ENCODE results near the gene GALNS. TPM values are rescaled to one million over a fixed set of nuclear protein-coding genes. Genes with fewer than 3 reads are reported as not detected.

Gene GALNS
- total and polyA plus RNA-seq, 8 donors = 5.7 to 26.1 (median 9.1) TPM

DNA sequence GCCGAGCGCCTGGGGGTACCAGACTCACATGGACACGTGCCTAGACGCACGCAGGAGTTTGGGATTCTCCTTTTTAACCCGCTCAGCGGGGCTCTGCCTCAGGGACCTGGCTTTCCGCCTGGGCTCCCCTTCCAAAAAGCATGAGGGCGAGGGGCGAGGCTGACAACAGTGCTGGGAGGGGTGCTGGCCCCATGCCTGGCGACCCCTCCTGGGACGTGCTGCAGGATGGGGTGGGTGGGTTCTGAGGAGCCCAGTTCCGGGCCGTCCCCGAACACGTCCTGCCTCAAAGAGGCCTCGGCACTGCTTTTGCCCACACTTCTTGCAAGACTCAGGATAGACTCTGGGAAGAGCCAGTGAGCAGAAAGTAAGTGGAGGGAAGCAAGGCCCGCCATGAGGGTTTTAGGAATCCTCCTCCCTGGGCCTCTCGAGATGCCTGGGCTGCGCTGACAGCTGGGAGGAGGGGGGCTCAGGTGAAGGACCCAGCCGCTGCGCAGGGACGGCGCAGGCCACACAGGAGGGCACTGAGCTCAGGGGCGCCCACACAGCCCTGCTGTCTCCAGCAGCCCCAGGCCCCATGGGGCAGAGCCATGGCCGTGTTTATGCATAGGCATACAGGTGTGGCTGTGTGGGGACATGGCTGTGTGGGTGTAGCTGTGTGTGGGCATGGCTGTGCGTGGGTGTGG lies 25.1 kb upstream of the GALNS start:
- whole genome bisulfite sequencing, 2 donors = 89 to 95% methylated on average over 27 of the region's 27 CpGs
- no peak overlapping the region for H3K27ac ChIP-seq
- intact Hi-C loops (cut with DNase I) = no loop called here

DNA sequence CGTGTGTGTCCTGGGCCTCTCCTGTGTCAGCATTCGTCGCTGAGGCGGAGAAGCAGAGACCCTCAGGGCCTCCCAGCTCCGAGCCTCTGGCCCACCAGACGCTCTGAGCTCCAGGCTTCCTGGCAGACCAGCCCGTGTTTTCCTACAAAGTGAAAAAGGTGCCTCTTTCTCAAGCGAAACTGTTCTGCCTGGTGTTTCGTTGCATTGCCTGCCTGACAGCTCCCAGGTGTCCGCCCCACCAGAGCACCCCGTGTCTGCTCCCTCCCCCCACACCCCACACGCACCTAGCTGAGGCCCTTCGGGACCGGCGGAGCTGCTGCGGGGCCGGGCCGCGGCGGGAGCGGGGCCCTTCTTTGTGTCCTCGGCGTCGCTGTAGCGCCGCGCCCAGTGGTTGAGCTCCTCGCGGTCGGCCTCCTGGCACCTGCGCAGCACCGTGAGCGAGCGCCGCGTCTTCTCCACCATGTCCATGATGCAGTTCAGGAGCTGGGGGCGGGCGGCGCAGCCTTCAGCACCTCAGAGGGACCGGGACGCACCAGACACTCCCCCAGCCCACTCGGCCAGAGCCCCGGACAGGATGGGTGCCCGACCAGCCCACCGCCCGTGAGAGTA lies 24.4 kb upstream of the GALNS start:
- TF ChIP-seq, protein P1, sequence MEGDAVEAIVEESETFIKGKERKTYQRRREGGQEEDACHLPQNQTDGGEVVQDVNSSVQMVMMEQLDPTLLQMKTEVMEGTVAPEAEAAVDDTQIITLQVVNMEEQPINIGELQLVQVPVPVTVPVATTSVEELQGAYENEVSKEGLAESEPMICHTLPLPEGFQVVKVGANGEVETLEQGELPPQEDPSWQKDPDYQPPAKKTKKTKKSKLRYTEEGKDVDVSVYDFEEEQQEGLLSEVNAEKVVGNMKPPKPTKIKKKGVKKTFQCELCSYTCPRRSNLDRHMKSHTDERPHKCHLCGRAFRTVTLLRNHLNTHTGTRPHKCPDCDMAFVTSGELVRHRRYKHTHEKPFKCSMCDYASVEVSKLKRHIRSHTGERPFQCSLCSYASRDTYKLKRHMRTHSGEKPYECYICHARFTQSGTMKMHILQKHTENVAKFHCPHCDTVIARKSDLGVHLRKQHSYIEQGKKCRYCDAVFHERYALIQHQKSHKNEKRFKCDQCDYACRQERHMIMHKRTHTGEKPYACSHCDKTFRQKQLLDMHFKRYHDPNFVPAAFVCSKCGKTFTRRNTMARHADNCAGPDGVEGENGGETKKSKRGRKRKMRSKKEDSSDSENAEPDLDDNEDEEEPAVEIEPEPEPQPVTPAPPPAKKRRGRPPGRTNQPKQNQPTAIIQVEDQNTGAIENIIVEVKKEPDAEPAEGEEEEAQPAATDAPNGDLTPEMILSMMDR (IDR thresholded peaks at IDR 0.05) = no peak
- H3K27ac ChIP-seq = no peak overlapping the region
- 63 to 73% methylated on average over 46 of the region's 46 CpGs for WGBS, 2 donors
- no peak for DNase-seq
- ATAC-seq = peak in 2 of 4 donors; percentile 6 to 23
- peaks cover 0 to 21% (median 0%) of the 10 kb centered on the region in 3 donors for H3K36me3 ChIP-seq
- FAIRE-seq = no peak
- H3K4me1 ChIP-seq = no peaks in the 10 kb centered on the region
- H3K4me3 ChIP-seq = no peak overlapping the region
- no peaks in the 10 kb centered on the region for H3K27me3 ChIP-seq
- no peaks in the 10 kb centered on the region for H3K9me3 ChIP-seq
- intact Hi-C loops (cut with DNase I) = no loop called here

More for the DNA sequence above, 25.1 kb upstream of the GALNS start:
- Histone ChIP-seq H3K4me1 (no peaks in the 10 kb centered on the region), H3K27me3 (no peaks in the 10 kb centered on the region), H3K9me3 (no peaks in the 10 kb centered on the region), H3K4me3 (no peak overlapping the region), H3K36me3 (peaks cover 0 to 21% (median 0%) of the 10 kb centered on the region in 3 donors)
- TF ChIP-seq, protein P1 (IDR thresholded peaks at IDR 0.05) = no peak
- FAIRE-seq (no peak), DNase-seq (no peak), ATAC-seq (no peak)

DNA sequence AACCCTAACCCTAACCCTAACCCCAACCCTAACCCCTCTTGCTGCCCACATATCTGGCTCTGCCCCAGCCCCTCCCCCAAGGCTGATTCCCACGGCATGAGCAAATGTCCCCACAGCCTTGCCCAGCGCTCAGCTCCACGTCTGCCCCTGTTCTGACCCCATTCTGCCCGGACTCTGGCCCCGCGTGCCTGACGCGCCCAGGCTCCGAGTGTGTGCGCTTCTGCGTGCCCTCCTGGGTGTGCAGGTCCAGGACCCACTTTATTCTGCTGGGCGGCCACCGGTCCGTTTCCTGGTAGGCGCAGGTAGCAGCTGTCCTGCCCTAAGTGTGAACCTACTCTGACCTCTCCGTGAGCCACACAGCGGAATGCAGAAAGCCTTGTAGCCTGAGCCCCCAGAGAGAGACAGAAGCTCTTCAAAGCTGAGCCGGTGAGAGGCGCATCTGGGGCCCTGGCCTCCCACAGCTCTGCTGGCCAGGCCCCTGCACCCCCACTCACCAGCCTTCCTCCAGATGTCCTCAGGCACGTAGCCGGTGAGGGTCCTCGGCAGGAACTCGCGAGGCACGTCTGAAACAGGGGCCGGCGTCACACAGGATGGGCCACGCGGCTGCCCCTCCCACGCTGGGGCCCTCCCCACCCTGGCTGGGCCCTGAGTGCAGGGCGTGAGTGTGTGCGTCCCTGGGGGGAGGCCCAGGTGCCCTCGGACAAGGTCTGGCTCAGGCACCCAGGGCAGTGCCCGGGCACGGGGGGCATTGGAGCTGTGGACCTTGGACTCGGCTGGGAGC lies 23.7 kb upstream of the GALNS start:
- Histone ChIP-seq H3K27me3 (no peaks in the 10 kb centered on the region), H3K4me3 (no peak overlapping the region), H3K36me3 (peaks cover 0 to 16% (median 0%) of the 10 kb centered on the region in 3 donors), H3K27ac (no peak overlapping the region), H3K9me3 (no peaks in the 10 kb centered on the region), H3K4me1 (no peaks in the 10 kb centered on the region)
- peak in 1 of 4 donors; percentile 13 for ATAC-seq
- WGBS, 2 donors = 76 to 81% methylated on average over 33 to 36 of the region's 36 CpGs
- TF ChIP-seq, protein P1 (IDR thresholded peaks at IDR 0.05) = no peak
- no peak for FAIRE-seq
- intact Hi-C loops (cut with DNase I) = no loop called here
- no peak for DNase-seq

DNA sequence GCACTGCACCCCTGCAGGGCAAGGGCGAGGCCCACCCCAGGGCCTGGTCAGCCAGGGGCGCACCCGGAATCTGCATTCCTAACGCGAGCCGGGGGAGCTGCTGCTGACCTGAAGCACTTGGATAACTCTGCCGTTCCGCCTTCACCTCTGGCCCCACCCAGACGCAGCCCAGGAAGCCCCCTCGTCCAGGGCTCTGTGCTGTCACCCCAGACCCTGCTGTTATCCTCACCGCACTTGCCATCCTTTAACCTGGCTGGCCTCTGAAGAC lies 23.0 kb upstream of the GALNS start:
- WGBS, 2 donors = 84 to 88% methylated on average over 11 of the region's 11 CpGs
- no peaks in the 10 kb centered on the region for H3K27me3 ChIP-seq
- no peak overlapping the region for H3K4me3 ChIP-seq
- no peak for FAIRE-seq
- intact Hi-C loops (cut with DNase I) = no loop called here
- ATAC-seq = no peak
- DNase-seq = no peak
- H3K9me3 ChIP-seq = no peaks in the 10 kb centered on the region
- peaks cover 0 to 16% (median 0%) of the 10 kb centered on the region in 3 donors for H3K36me3 ChIP-seq
- TF ChIP-seq, protein P1 (IDR thresholded peaks at IDR 0.05) = no peak
- H3K4me1 ChIP-seq = no peaks in the 10 kb centered on the region
- H3K27ac ChIP-seq = no peak overlapping the region

Data from pancreas (tissue), 10 donors.